Left hindlimb (tissue), 1 donor: ENCODE data around the gene RAB7B.
"Not testable (repeated sequence)": the region's sequence is repeated elsewhere in the genome, so short reads cannot be mapped to it uniquely, and the experiment has no call there.

Source experiments
- DNase-seq: peaks from one replicate; pipeline ENCODE4 v3.0.0-alpha.2; 2018

The RAB7B gene

DNA sequence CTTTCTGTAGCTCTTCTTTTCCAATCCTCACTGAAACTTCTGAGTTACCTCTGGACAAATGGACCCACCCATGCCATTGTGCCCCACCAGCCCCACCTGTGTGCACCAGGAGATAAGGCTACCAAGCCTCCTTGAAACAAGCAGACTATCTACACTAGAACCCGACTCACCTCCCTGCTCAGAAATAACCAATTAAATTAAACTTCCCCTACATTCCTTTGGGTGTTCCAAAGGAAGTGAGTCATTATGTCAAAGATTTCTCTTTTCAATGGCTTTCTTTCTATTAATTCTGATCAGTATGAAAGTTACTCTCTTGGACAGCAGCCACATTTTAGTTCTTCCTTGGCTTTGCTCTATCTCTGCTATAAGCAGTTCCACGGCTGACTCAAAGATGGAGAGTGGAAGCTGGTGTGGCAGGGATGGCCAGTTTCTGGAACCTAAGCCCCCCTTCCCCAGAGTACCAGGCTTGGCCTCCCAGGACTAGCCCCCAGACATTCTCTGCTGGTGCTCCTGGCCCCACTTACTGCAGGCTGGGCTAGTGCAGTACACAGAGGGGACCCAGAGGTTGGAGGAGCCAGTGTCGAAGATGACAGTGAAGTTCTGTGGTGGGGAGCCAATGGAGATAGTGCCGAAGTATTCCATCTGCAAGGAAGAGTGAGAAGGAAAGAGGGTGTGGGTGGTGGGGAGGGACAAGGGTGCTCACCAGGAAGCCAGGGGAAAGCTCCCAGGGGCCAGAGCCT lies 18.6 kb upstream of the RAB7B start:
- no peak for DNase-seq

DNA sequence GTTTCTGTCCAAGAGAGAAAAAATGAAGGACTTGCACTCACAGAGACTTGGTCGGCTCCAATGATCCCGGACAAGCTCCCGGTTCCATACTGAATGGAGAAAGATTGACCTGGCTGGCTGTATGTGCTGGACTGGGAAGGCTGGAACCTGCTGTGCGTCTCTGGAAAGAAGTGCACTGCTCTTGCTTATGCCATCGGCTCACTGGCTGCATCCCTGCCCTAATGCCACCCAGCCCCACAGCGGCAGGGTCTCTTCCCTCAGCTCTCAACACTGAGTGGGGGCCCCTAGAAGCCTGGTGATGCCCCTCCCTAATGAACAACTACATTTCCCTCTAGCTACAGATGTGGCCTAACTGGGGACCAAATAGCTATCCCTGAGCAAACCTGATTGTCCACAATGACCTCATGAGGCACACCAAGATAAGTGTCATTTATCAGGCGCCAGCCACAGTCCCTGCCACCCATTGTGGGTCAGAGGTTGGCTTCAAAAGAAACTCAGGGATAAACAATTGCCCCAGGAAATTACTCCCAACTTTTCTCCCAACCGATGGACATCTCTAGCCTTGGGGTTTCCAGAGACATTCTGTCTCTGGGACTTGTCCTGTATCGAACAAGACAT lies 17.9 kb upstream of the RAB7B start:
- no peak for DNase-seq

DNA sequence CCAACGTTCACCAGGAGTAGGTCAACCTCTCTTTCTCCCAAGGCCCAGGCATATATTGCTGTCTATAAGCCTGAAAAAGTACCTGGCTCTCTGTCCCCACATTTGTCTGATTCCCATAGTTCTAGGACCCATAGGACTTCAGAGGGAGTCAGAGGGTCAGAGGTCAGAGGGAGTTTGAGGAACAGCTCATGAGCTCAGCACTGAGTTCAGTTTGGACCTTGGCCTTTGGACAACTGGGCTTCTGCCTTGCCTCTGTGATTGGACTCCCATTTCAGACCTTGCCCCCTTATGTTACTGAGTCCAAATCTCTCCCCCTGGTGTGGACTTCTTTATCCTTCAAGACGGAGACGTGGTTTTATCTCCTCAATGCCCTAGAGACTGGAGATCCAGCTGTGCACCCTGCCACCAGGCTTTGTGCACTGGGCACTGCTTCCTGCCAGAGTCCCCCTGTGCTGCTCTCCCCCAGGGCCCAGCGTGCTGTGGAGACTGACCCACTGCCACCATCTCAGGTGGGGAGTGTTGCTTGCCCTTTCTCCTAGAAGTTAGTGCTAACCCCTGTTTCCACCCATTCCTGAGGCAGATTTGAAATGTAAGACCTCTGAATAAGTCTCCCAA lies 17.3 kb upstream of the RAB7B start:
- no peak for DNase-seq

DNA sequence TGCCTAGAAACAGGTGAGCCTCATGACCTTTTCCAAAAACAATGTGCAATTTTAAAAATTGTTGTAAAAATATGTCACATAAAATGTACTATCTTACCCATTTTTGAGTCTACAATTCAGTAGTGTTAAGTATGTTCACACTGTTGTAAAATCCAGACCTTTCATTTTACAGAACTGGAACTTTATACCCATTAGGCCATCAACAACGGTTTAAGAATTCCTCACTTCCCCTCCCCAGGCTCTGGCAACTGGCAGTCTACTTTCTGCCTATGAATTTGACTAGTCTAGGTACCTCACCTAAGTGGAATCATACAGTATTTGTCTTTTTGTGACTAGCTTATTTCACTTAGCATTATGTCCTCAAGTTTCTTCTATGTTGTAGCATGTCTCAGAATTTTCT lies 11.9 kb upstream of the RAB7B start:
- no peak for DNase-seq

DNA sequence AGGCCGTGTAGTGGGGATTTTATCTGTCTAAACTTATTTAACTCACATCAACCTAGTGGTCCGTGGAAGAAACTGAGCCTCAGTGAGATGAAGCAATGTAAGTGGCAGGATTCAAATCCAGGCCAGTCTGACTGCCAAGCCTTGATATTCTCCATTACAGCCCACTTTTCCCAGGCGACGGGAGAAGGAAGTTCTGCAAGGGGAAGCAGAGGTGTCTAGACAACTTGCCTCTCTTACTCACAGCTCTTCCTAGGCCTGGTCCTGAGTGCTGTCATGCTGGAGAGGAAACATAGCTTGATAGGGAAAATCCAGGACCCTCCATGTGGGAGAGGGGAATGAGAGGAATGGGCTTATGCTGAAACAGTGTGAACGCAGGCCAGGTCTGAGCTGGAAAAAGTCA lies 11.4 kb upstream of the RAB7B start:
- DNase-seq: no peak

DNA sequence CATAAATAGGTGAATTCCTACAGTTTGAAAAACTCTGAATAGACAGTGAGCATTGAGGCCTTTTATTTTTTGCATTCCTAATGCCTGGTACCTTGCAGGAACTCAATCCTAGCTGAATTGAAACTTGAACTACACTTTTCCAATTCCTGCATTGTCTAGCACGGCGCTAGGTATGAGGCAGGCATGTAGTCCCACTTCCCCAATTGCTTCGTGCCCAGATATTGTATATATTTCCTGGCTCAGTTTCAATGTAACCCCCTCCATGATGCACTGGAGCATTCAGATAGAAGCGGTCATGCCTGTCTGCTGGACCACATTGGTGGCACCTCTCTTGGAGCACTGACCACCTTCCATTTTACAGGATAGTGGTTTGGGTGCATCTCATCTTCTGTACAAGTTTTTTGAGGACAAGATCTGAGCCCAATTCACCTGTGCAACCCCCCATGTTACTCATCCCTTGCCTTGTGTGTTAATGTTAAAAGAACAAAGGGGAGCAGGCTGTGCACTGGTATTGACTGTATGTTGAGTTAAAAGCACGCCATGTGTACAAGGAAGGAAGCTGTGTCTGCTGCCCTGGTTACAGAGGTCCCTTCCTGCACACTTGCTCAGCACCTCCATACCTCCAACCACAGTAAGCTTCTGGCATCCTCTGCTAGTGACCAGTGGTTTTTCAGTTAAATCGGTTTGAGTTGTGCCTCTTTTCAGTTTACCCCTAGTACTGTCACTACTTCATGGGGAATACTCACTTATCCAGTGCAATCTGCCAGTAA lies 10.0 kb upstream of the RAB7B start:
- DNase-seq: no peak

DNA sequence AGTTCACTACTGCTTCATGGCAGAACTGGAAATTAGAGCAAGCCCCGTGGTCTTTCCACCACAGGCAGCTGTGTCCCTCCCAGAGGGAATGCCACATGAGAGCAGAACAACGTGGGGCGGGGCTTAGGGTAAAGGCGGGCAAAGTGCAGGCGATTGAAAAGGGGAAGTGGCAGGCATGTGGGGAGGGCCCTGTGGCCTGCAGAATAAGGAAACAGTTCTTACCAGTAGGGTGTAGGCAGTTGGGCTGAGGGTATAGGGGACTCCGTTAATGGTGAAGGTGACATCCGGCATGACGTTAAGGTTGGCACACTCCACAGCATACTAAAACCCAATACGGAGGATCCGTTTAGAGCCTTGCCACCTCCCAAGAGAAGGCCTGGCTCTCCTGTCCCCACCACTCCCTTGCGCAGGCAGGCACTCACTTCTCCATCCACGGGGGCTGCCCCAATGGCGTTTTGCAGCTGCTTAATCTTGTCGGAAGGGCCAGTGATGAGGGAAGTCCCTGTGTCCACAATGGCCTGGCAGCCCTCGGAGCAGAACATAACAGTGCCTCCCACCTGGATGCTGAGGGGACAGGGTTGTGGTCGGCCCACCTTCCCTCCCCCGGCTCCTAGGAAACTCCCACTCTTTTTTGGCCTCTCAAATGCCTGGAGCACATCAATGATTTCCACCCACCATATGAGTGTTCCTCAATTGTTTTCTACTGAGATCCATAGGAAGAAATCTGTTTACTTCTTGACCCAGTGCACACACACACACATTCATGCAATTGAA lies 9.1 kb upstream of the RAB7B start:
- DNase-seq: peak; percentile 62

DNA sequence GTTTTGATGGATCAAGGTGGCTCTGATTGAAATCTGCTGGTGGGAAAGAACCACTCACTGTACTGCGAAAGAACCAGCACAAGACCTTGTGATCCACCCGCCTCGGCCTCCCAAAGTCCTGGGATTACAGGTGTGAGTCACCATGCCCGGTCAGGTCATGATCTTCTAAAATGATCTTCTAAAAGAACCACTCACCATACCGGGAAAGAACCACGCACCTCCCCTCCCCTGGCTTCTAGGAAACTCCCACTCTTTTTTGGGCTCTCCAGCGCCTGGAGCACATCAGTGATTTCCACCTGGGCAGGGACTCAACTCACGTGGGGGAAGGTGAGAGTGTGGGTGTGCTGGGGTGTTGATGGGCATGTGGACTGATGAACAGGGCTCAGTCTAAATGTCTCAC lies 7.9 kb upstream of the RAB7B start:
- no peak for DNase-seq

DNA sequence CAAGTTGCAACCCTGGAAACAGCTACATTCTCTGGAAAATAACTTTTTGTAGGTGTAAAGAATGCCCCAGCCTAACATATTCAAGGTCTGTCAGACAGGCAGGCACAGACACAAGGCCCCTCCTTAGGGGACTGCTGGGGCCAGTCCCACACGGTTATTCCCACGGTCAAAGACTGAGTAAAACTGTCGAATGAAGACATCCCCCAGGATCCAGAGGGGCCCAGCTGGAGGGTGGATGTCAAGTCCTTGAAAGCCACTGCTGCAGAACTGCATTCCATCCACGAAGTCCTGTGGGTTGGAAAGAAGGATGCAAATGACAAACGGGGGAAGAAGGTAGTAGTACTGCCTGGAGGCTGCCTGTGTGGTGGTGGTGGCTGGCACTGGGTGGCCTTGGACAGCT lies 6.9 kb upstream of the RAB7B start:
- DNase-seq: no peak

DNA sequence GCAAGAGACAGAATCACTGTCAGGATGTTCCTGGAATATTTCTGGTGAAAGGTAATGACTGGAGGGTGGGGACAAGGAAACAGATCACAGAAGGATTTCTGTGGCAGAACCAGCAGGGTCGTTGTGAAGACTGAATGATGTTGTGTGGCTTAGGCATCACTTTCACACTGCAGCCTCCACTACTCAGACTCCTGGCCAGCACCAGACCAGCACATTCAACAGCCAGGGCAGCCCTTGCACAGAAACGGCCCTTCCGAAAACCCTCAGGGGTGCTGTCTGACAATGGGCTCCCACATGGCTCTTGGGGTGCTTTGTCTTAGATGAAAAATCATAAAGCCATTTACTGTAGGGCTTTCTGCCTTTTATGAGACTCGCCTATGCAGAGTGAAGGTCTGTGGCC lies 3.8 kb upstream of the RAB7B start:
- DNase-seq: no peak

DNA sequence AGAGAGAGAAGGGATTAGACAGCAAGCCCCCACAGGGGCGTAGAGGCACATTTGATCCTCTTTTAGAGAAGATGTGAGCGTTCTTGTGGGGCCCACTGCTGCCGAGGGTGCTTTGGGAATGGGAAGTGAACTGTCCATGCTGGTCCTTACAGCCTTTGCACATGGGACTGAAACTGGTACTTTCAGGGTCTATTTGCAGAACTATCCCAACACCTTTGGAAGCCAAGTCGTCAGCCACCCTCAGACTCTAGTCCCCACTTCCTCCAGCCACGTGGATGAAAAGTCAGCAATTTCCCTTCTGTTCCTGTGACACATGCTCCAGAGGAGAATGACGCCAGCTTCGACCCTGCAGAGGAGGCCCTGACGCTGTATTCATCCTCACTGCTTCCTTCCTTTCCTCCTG lies 2.6 kb upstream of the RAB7B start:
- DNase-seq: no peak

DNA sequence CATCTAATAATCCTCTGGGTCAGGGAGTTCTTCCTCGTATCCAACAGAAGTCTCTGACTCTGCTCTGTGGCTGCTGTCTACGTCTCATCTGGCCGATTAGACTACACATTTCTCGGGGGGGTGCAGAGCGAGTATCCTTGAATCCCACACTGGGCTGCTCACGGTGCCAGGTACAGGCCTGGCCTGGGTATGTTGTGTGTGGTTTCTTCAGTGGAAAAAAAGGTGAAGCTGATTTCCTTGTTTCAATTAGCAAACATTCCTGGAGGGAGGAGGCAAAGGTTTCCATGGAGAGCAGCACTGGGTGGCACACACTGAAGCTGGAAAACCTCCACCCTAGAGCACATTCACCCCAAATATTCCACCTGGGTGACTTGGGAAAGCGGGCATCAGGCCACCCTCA lies 2.0 kb upstream of the RAB7B start:
- DNase-seq: no peak

DNA sequence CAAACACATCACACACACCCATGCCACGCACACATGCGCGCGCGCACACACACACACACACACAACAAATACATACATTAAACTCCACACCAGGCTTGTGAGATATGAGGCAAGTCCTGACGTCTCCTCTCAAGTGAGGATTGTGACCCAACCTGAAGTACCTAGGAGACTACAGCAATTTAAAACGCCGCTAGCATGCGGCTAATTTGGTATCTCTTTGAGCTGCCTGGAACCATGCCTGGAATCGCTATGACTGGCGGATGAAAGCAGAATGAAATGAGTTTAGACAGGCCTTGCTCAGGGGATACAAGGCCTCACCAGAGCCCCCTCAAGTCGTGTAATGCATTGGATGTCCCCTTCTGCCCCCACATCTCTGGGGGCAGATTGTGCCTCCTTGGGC lies 1.6 kb upstream of the RAB7B start:
- no peak for DNase-seq

DNA sequence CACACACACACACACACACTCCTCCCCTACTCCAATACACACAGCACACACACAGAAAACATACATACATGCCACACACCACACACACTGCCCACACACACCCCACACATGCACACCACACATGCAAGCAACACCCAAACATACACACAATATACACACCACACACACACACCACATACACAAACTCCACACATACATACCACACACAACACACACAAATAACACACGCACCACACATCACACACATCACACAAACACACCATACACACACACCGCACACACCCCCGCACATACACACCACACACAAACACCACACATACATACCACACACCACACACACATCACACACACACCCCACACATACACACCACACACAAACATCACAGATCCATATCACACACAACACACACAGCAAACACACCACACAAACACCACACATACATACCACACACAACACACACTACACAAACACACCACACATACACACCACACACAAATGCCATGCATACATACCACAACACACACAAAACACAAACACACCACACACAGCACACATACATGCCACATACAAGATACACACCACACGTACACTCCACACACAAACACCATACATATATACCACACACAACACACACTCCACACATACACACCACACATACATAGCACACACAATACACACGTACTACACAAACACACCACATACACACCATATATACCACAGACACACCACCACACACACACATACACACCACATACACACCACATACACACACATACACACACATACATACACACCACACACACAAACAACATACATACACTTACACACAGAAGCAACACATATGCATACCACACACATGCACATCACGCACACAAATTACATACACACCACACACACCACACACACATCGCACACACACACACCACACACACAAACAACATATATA lies 932 bp upstream of the RAB7B start:
- no peak for DNase-seq

DNA sequence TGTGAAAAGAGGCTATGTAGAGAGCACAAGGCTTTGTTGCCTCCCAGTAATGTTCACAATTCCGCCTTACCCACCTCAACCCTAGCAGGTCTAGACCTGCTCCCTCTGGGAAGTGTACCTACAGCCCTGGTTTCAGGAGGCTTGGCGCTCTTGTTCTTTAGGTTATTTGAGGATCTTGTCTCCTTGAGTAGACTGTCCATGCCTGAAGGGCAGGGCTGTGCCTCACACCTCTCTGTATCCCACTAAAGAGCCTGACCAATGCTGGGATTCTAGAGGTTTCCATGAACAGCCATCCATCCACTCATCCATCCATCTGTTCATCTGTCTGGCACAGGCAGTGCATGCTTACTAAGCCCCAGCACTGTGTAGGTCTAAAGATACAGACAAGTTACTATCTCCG lies 1.0 kb downstream of the RAB7B start:
- no peak for DNase-seq

DNA sequence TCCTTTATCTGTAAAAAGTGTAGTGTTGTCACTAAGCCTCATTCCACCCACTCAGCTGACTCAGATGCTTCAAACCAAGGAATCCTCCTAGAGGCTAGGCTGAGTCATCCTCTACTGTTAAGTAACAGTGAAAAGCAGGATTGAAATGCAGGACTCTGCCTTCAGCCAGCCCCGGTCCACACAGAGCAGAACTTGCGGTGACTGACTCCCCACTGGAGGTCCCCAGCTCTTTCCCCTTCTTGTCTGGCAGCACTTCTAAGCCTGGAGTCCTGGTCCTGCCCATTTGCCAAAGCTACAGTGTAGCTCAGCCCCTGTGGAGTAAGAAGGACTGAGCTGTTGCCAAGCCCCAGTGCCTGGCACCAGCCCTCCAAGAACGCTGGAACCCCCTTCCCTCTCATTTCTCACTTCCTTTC lies 1.7 kb downstream of the RAB7B start:
- DNase-seq: no peak

DNA sequence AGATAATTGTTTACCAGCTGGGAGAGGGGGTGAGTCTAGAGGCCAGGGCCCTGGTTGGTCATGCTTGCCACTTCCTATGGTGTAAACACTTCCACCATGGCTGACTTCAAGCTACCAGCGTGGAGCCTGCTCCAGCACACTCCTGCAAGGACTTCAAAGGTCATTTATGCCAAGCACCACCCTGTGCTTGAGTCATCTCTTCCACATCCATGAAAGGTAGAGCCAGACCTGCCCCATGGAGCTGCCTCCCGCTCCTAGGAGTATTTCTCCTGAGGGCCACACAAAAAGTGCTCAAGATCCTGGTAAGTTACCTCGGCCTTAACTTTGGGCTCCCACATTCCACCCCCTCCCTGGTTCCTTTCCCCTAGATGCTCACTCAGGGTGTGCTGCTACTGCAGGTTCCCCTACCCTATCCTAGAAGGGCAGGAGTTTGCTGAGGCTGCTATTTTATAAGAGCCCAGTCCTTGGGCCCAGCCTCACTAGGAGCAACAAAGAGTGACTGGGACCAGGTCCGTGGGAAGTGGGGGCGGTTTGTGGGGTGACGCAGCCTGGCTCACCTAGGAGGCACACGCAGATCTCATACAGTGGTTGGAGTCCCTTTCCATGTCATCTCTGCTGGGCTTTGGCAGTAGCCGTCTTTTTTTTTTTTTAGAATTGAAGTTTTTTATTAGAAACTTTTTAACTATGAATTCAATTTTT lies 2.4 kb downstream of the RAB7B start:
- no peak for DNase-seq

DNA sequence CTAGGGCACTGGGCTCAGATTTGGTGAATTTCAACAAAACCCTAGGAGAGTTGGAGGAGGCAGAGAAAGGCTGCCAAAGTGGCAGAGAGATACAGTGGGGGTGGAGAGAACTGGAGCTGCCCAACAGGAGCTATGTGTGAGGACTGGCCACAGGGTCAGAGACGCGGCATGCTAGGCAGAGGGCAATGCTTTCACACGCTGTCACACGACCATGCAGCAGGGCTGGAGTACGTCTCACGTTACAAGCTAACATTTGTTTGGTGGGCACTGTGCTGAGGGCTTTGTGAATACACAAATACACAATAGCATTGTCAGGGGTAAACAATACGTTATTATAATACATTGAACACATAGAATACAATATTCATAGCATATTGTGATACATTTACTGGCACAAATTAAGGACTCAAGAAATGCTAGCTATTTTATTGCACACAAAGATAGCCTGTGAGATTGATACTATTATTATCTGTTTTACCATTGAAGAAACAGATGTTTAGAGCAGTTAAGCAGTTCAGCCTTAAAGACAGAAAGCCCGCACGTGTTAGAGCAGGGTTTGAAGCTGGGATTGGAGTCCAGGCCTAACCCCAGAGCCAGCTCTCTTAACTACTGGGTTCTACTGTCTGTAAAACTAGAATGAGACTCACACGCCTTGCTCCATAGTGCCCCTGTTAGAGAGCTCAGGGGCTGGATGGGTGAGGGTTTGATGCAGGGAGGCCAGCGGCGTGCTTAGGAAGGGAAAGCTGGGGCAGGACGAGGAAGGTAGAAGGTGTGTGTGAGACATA lies 4.5 kb downstream of the RAB7B start:
- DNase-seq: no peak

DNA sequence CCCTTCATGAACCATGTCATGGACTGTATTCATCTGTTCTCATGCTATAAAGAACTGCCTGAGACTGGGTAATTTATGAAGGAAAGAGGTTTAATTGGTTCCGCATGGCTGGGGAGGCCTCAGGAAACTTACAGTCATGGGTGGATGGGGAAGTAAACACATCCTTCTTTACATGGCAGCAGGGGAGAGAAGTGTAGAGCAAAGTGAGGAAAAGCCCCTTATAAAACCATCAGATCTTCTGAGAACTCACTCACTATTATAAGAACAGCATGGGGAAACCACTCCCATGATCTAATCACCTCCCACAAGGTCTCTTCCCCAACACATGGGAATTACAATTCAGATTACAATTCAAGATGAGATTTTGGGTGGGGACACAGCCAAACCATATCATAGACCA lies 6.6 kb downstream of the RAB7B start:
- DNase-seq: not testable (repeated sequence)

DNA sequence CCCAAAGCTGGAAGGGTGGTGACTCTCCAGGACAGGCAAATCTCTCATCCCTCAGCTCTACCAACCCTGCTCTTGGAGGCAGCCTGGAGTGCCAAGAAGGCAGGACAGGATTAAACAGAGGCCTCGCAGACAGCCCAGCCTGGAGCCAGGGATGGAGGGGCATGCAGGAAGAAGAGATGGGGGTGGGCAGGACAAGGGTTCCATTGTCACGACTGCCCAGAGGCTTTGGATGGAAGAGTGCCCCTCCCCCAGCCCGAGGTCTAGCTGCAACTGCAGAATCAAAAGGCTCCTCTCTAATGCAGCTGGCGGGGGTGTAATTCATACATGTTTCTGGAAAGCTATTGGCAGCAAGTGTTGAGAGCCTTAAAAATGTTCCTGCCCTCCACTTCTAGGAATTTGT lies 8.8 kb downstream of the RAB7B start:
- peak; percentile 77 for DNase-seq
